Measurements from ENCODE around the gene ENTHD1.

ENTHD1 gene

GRCh38 chr22:39893526-39893925 lies at the start of gene ENTHD1:
ENTHD1 (minus strand) TSS chr22:39893760; CDS start chr22:39887748, 6,012 bp downstream.
- no peak for DNase-seq (ENCODE audit: low read depth)

GRCh38 chr22:39943337-39943736 lies 49.8 kb upstream of the ENTHD1 start:
- no peak for DNase-seq (ENCODE audit: low read depth)

GRCh38 chr22:39942439-39943230 lies 49.1 kb upstream of the ENTHD1 start:
- DNase-seq (ENCODE audit: low read depth), result no peak

- DNase-seq (ENCODE audit: low read depth), result no peak
Measured at GRCh38 chr22:39941601-39942000, 48.0 kb upstream of the ENTHD1 start.

GRCh38 chr22:39940757-39941305 lies 47.3 kb upstream of the ENTHD1 start:
- no peak for DNase-seq (ENCODE audit: low read depth)

- no peak for DNase-seq (ENCODE audit: low read depth)
Measured at GRCh38 chr22:39939830-39940229, 46.3 kb upstream of the ENTHD1 start.

- DNase-seq (ENCODE audit: low read depth), result no peak
Measured at GRCh38 chr22:39938509-39939111, 45.0 kb upstream of the ENTHD1 start.

- no peak for DNase-seq (ENCODE audit: low read depth)
Measured at GRCh38 chr22:39937906-39938305, 44.3 kb upstream of the ENTHD1 start.

GRCh38 chr22:39936523-39937145 lies 43.1 kb upstream of the ENTHD1 start:
- no peak for DNase-seq (ENCODE audit: low read depth)

- no peak for DNase-seq (ENCODE audit: low read depth)
Measured at GRCh38 chr22:39935612-39936011, 42.1 kb upstream of the ENTHD1 start.

- DNase-seq (ENCODE audit: low read depth), result no peak
Measured at GRCh38 chr22:39935116-39935515, 41.6 kb upstream of the ENTHD1 start.

- no peak for DNase-seq (ENCODE audit: low read depth)
Measured at GRCh38 chr22:39933741-39934140, 40.2 kb upstream of the ENTHD1 start.

GRCh38 chr22:39932918-39933649 lies 39.5 kb upstream of the ENTHD1 start:
- DNase-seq (ENCODE audit: low read depth), result peak; percentile 5

GRCh38 chr22:39932166-39932565 lies 38.6 kb upstream of the ENTHD1 start:
- DNase-seq (ENCODE audit: low read depth), result no peak

- no peak for DNase-seq (ENCODE audit: low read depth)
Measured at GRCh38 chr22:39931251-39931650, 37.7 kb upstream of the ENTHD1 start.

GRCh38 chr22:39928536-39929520 lies 35.3 kb upstream of the ENTHD1 start:
- DNase-seq (ENCODE audit: low read depth), result no peak

- no peak for DNase-seq (ENCODE audit: low read depth)
Measured at GRCh38 chr22:39927544-39927943, 34.0 kb upstream of the ENTHD1 start.

- DNase-seq (ENCODE audit: low read depth), result no peak
Measured at GRCh38 chr22:39926753-39927152, 33.2 kb upstream of the ENTHD1 start.

- DNase-seq (ENCODE audit: low read depth), result no peak
Measured at GRCh38 chr22:39925909-39926679, 32.5 kb upstream of the ENTHD1 start.

GRCh38 chr22:39925273-39925672 lies 31.7 kb upstream of the ENTHD1 start:
- DNase-seq (ENCODE audit: low read depth), result no peak

All from HS-27A (cell line).